A549 (cell line): ENCODE data around the gene MFSD2A.

ENCODE experiments used
- BHLHE40 ChIP-seq: IDR thresholded peaks from 2 replicates; pipeline ENCODE4 v1.6.1; 2012; ENCODE audit warnings: low read depth, low read length, inconsistent platforms
- CHD2 ChIP-seq: fragments of 150-350 bp; IDR thresholded peaks from 2 replicates; pipeline ENCODE4 v1.6.1; 2014; ENCODE audit warnings: low read length; ENCODE audit not compliant: partially characterized antibody
- CHD4 ChIP-seq: fragments of 200-600 bp; sonication (generic); IDR thresholded peaks from 2 replicates; pipeline ENCODE4 v1.6.1; 2016; ENCODE audit warnings: antibody characterized with exemption, mild to moderate bottlenecking, borderline replicate concordance
- E2F6 ChIP-seq: IDR thresholded peaks from 2 replicates; pipeline ENCODE4 v1.6.1; 2012; ENCODE audit warnings: low read depth, borderline replicate concordance
- EHMT2 ChIP-seq: fragments of 200-600 bp; sonication (generic); IDR thresholded peaks from 2 replicates; pipeline ENCODE4 v1.6.1; 2016; ENCODE audit warnings: antibody characterized with exemption, low read depth, mild to moderate bottlenecking, moderate library complexity
- EP300 ChIP-seq, 2 experiments: fragments of >200 bp; sonication (Bioruptor Twin); formaldehyde crosslinking; IDR thresholded peaks; 2 replicates in 1 of 2; 3 replicates in 1 of 2; pipeline ENCODE4 v1.6.1; 2016 to 2017
- MAZ ChIP-seq: fragments of 150-350 bp; IDR thresholded peaks from 2 replicates; pipeline ENCODE4 v1.6.1; 2014; ENCODE audit warnings: antibody characterized with exemption, low read depth, low read length, borderline replicate concordance
- PHF8 ChIP-seq: fragments of 200-600 bp; sonication (generic); IDR thresholded peaks from 2 replicates; pipeline ENCODE4 v1.6.1; 2016; ENCODE audit warnings: low read depth, mild to moderate bottlenecking, antibody characterized with exemption, moderate library complexity, borderline replicate concordance
- POLR2A ChIP-seq: IDR thresholded peaks from 2 replicates; pipeline ENCODE4 v1.6.1; 2012; ENCODE audit warnings: mild to moderate bottlenecking, low read length
- POLR2AphosphoS2 ChIP-seq: conservative IDR thresholded peaks from 2 replicates; pipeline ENCODE4 v1.6.1; 2012; ENCODE audit warnings: low read length, improper control_type of control experiment, inconsistent platforms
- TF ChIP-seq, protein P1 (sequence below): fragments of >200 bp; sonication (Bioruptor Twin); formaldehyde crosslinking; IDR thresholded peaks from 3 replicates; pipeline ENCODE4 v1.5.1; 2016
- TF ChIP-seq, protein P2 (sequence below): fragments of 150-350 bp; IDR thresholded peaks from 2 replicates; pipeline ENCODE4 v1.6.1; 2014; ENCODE audit warnings: low read depth, mild to moderate bottlenecking, low read length
- TF ChIP-seq, protein P3 (sequence below): fragments of 450-650 bp; IDR thresholded peaks from 2 replicates; pipeline ENCODE4 v1.6.1; 2014; ENCODE audit warnings: antibody characterized with exemption

DNA sequence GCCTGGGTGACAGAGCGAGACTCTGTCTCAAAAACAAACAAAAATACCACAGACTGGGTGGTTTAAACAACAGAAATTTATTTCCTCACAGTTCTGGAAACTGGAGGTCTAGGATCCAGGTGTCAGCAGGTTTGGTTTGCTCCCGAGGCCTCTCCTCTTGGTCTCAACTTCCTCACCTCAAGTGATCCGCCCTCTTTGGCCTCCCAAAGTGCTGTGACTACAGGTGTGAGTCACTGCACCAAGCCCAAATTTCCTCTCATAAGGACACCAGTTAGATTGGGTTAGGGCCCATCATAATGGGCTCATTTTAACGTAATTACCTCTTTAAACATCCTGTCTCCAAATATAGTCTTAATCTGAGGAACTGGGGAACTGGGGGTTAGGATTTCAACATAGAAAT is 35.5 kb downstream of the MFSD2A start:
- TF ChIP-seq E2F6 (no peak), EP300 (IDR thresholded peaks at IDR 0.05) (no peak), POLR2AphosphoS2 (no peak), MAZ (no peak), EHMT2 (no peak), BHLHE40 (no peak), CHD4 (no peak), PHF8 (no peak), POLR2A (no peak), CHD2 (no peak)
- TF ChIP-seq, protein P1, sequence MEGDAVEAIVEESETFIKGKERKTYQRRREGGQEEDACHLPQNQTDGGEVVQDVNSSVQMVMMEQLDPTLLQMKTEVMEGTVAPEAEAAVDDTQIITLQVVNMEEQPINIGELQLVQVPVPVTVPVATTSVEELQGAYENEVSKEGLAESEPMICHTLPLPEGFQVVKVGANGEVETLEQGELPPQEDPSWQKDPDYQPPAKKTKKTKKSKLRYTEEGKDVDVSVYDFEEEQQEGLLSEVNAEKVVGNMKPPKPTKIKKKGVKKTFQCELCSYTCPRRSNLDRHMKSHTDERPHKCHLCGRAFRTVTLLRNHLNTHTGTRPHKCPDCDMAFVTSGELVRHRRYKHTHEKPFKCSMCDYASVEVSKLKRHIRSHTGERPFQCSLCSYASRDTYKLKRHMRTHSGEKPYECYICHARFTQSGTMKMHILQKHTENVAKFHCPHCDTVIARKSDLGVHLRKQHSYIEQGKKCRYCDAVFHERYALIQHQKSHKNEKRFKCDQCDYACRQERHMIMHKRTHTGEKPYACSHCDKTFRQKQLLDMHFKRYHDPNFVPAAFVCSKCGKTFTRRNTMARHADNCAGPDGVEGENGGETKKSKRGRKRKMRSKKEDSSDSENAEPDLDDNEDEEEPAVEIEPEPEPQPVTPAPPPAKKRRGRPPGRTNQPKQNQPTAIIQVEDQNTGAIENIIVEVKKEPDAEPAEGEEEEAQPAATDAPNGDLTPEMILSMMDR = no peak
- TF ChIP-seq, protein P2, sequence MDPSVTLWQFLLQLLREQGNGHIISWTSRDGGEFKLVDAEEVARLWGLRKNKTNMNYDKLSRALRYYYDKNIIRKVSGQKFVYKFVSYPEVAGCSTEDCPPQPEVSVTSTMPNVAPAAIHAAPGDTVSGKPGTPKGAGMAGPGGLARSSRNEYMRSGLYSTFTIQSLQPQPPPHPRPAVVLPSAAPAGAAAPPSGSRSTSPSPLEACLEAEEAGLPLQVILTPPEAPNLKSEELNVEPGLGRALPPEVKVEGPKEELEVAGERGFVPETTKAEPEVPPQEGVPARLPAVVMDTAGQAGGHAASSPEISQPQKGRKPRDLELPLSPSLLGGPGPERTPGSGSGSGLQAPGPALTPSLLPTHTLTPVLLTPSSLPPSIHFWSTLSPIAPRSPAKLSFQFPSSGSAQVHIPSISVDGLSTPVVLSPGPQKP = no peak
- TF ChIP-seq, protein P3, sequence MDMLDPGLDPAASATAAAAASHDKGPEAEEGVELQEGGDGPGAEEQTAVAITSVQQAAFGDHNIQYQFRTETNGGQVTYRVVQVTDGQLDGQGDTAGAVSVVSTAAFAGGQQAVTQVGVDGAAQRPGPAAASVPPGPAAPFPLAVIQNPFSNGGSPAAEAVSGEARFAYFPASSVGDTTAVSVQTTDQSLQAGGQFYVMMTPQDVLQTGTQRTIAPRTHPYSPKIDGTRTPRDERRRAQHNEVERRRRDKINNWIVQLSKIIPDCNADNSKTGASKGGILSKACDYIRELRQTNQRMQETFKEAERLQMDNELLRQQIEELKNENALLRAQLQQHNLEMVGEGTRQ = no peak
